Endothelial cell of umbilical vein (primary cell): ENCODE measurements around the gene SSRP1. TPM values are rescaled to one million over a fixed set of nuclear protein-coding genes. Genes with fewer than 3 reads are reported as not detected.

ENCODE experiments used
- BruUV-seq: library from RNA; stranded (reverse); fragments of 400-500 nt; replicated peaks from 2 replicates; lab custom pipeline; 2021; lab: Mats Ljungman, UMichigan
- CTCF ChIA-PET: fragments of 300-600, 350-600 bp; sonication (Branson Sonifier 250); formaldehyde crosslinking; loops from one replicate; lab custom pipeline; 2021; ENCODE audit warnings: antibody characterized with exemption, inconsistent platforms; lab: Charles Lee
- POLR2A ChIA-PET: fragments of 300-600, 350-600 bp; sonication (Branson Sonifier 250); formaldehyde crosslinking; loops from one replicate; lab custom pipeline; 2021; ENCODE audit warnings: antibody characterized with exemption, inconsistent platforms; lab: Charles Lee
- DNase-seq: peaks from one replicate; pipeline ENCODE4 v3.0.0-alpha.2; 2011; ENCODE audit warnings: low read depth, low spot score
- FAIRE-seq: peaks from 2 replicates; lab custom pipeline; 2011; peaks lifted over from hg19 to GRCh38; lab: Jason Lieb, UNC
- H2AFZ ChIP-seq: 2 replicates; pipeline ENCODE4 v1.6.0; 2012; ENCODE audit warnings: low read depth, low read length, control low read depth, inconsistent platforms
- H3K27ac ChIP-seq: 2 replicates; pipeline ENCODE4 v1.5.1; 2011; ENCODE audit warnings: low read depth, mild to moderate bottlenecking, control low read depth, low read length, moderate library complexity; ENCODE audit not compliant: insufficient read depth
- H3K27me3 ChIP-seq, 2 experiments: 2 replicates each; pipeline versions ENCODE4 v1.6.0 to v1.6.1; 2011; ENCODE audit warnings: low read length in 2 of 2, mixed read lengths in 1 of 2; ENCODE audit not compliant: control insufficient read depth in 2 of 2, insufficient read depth in 2 of 2
- H3K36me3 ChIP-seq, 2 experiments: 2 replicates in 1 of 2; 3 replicates in 1 of 2; pipeline ENCODE4 v1.5.1; 2011; ENCODE audit warnings: low read length in 2 of 2, mild to moderate bottlenecking in 1 of 2, moderate library complexity in 1 of 2; ENCODE audit not compliant: control insufficient read depth in 2 of 2, insufficient read depth in 2 of 2; ENCODE audit errors: extremely low read depth in 1 of 2
- H3K4me1 ChIP-seq: 3 replicates; pipeline ENCODE4 v1.5.1; 2011; ENCODE audit warnings: mild to moderate bottlenecking, low read length; ENCODE audit not compliant: control insufficient read depth, insufficient read depth; ENCODE audit errors: extremely low read depth
- H3K4me2 ChIP-seq: 2 replicates; pipeline ENCODE4 v1.6.1; 2011; ENCODE audit warnings: low read length, control low read depth, mixed read lengths; ENCODE audit not compliant: insufficient read depth
- H3K4me3 ChIP-seq, 3 experiments: fragments of 200-600 bp in 1 of 3; sonication (generic), shearing (Covaris generic) in 1 of 3; replicated peaks in 1 of 3; 2 replicates each; pipeline ENCODE4 v1.5.1; 2011 to 2016; ENCODE audit warnings: control low read depth in 3 of 3, low read length in 3 of 3, mild to moderate bottlenecking in 2 of 3, inconsistent platforms in 1 of 3, low read depth in 1 of 3, moderate library complexity in 1 of 3; ENCODE audit not compliant: insufficient read depth in 1 of 3
- H3K79me2 ChIP-seq: 2 replicates; pipeline ENCODE4 v1.6.0; 2012; ENCODE audit warnings: low read length, inconsistent platforms; ENCODE audit not compliant: control insufficient read depth, insufficient read depth
- H3K9ac ChIP-seq: replicated peaks from 2 replicates; pipeline ENCODE3; 2011; ENCODE audit warnings: low read length, control low read depth; ENCODE audit not compliant: insufficient read depth; ENCODE audit errors: extremely low read depth
- H3K9me1 ChIP-seq: replicated peaks from 3 replicates; pipeline ENCODE4 v1.6.0; 2011; ENCODE audit warnings: mild to moderate bottlenecking, low read length; ENCODE audit not compliant: control insufficient read depth, insufficient read depth; ENCODE audit errors: extremely low read depth
- H3K9me3 ChIP-seq: replicated peaks from 2 replicates; pipeline ENCODE4 v1.5.1; 2012; ENCODE audit warnings: low read length, inconsistent platforms; ENCODE audit not compliant: control insufficient read depth, insufficient read depth
- H4K20me1 ChIP-seq: replicated peaks from 2 replicates; pipeline ENCODE3; 2011; ENCODE audit warnings: mild to moderate bottlenecking, low read length; ENCODE audit not compliant: control insufficient read depth, insufficient read depth; ENCODE audit errors: extremely low read depth
- EZH2 ChIP-seq: IDR thresholded peaks from 2 replicates; pipeline ENCODE4 v1.6.1; 2012; ENCODE audit warnings: borderline replicate concordance, low read depth, mild to moderate bottlenecking, moderate library complexity, low read length, inconsistent platforms; ENCODE audit not compliant: severe bottlenecking
- FOS ChIP-seq: IDR thresholded peaks from 2 replicates; pipeline ENCODE4 v1.6.1; 2011; ENCODE audit warnings: mild to moderate bottlenecking, low read length, moderate library complexity, borderline replicate concordance; ENCODE audit not compliant: insufficient read depth
- GATA2 ChIP-seq: IDR thresholded peaks from 2 replicates; pipeline ENCODE4 v1.7.0; 2011; ENCODE audit warnings: low read depth, mild to moderate bottlenecking, moderate library complexity, mixed read lengths, low read length; ENCODE audit not compliant: insufficient read length, insufficient read depth
- JUN ChIP-seq: IDR thresholded peaks from 2 replicates; pipeline ENCODE4 v1.6.1; 2011; ENCODE audit warnings: borderline replicate concordance, low read depth; ENCODE audit not compliant: insufficient read length, insufficient read depth
- MYC ChIP-seq: IDR thresholded peaks from one replicate; pipeline ENCODE4 v1.6.1; 2011; ENCODE audit warnings: mild to moderate bottlenecking, low read depth, low read length
- POLR2A ChIP-seq: IDR thresholded peaks from 2 replicates; pipeline ENCODE4 v1.6.1; 2012; ENCODE audit warnings: low read depth, mild to moderate bottlenecking, control low read depth, low read length
- POLR2AphosphoS5 ChIP-seq: IDR thresholded peaks from 2 replicates; pipeline ENCODE4 v1.6.1; 2012; ENCODE audit warnings: low read depth, mild to moderate bottlenecking, control low read depth, low read length, moderate library complexity; ENCODE audit not compliant: insufficient read depth
- dilution Hi-C: fragments of 300-500 bp; cut with MboI; formaldehyde crosslinking; loops from one replicate; pipeline ENCODE4 v1.15.0; 2019; ENCODE audit warnings: low sequenced_read_pairs; ENCODE audit not compliant: extremely low pct_ligation_motif_present
- intact Hi-C: fragments of 100-400 bp; cut with micrococcal nuclease; formaldehyde crosslinking; loops from one replicate; pipeline ENCODE4 v1.10.0; 2022
- polyA plus RNA-seq, 4 experiments: library from polyadenylated mRNA; depleted of rRNA in 3 of 4; stranded (reverse) in 3 of 4; unstranded in 1 of 4; fragments of >200 nt; gene quantifications; 2 replicates each; pipeline versions ENCODE4 v1.2.1 to v1.2.3, GENCODE V29; 2011 to 2012; ENCODE audit warnings: missing spikeins in 1 of 4
- total RNA-seq: library from RNA; stranded (reverse); gene quantifications from 2 replicates; pipeline ENCODE4 v1.2.3, GENCODE V29; 2021
- TF ChIP-seq, protein P1 (sequence below), 2 donors: IDR thresholded peaks; 1 replicate in 1 of 2; 2 replicates in 1 of 2; pipeline ENCODE4 v1.5.1; 2011; ENCODE audit warnings: low read length in 2 of 2, mild to moderate bottlenecking in 2 of 2, moderate library complexity in 2 of 2, control low read depth in 1 of 2, inconsistent platforms in 1 of 2, low read depth in 1 of 2; ENCODE audit not compliant: insufficient read depth in 1 of 2; ENCODE audit errors: extremely low read depth in 1 of 2
- TF ChIP-seq, protein P2 (sequence below): IDR thresholded peaks from 2 replicates; pipeline ENCODE4 v1.6.1; 2011; ENCODE audit not compliant: insufficient read depth, insufficient read length

The SSRP1 gene
- total and polyA plus RNA-seq, 2 donors (not counting 3 experiments of a cell fraction or from before 2014, with no cell fraction given), result 130 to 146 TPM

DNA sequence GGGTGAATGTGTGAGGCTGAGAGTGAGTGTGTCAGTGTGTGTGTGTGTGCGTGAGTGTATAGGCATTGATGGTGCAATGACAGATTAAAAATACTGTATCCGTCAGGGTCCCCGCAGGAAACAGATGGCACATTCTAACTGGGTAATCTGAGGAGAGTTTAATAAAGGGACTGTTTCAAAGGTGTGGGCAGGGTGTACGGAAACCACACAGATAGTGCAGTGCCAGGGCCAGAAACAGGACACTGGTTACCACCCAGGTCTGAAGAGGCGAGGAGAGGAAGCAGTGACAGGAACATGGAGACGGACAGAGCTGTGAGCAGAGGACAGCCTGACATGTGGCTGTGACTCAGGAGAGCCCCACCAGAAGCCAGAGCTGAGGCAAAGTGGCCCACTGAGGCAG, 19.0 kb upstream of the SSRP1 start:
- Histone ChIP-seq H4K20me1 (no peaks in the 10 kb centered on the region), H3K4me1 (no peaks in the 10 kb centered on the region), H3K9ac (no peak overlapping the region), H3K36me3 (no peaks in the 10 kb centered on the region), H3K9me1 (no peaks in the 10 kb centered on the region), H3K27ac (no peak overlapping the region), H3K4me3 (no peak overlapping the region), H3K4me2 (no peak overlapping the region), H2AFZ (no peak overlapping the region), H3K79me2 (no peaks in the 10 kb centered on the region), H3K9me3 (no peaks in the 10 kb centered on the region), H3K27me3 (peaks cover 0 to 3% of the 10 kb centered on the region in 2 experiments)
- CTCF ChIA-PET, result no interaction called here
- TF ChIP-seq FOS, result no peak
- TF ChIP-seq POLR2A, result no peak
- TF ChIP-seq, protein P1, sequence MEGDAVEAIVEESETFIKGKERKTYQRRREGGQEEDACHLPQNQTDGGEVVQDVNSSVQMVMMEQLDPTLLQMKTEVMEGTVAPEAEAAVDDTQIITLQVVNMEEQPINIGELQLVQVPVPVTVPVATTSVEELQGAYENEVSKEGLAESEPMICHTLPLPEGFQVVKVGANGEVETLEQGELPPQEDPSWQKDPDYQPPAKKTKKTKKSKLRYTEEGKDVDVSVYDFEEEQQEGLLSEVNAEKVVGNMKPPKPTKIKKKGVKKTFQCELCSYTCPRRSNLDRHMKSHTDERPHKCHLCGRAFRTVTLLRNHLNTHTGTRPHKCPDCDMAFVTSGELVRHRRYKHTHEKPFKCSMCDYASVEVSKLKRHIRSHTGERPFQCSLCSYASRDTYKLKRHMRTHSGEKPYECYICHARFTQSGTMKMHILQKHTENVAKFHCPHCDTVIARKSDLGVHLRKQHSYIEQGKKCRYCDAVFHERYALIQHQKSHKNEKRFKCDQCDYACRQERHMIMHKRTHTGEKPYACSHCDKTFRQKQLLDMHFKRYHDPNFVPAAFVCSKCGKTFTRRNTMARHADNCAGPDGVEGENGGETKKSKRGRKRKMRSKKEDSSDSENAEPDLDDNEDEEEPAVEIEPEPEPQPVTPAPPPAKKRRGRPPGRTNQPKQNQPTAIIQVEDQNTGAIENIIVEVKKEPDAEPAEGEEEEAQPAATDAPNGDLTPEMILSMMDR (IDR thresholded peaks at IDR 0.05; ENCODE audit: extremely low read depth in 1 of 2, insufficient read depth in 1 of 2, low read depth in 1 of 2, low read length in 2 of 2), result no peak
- no peak for TF ChIP-seq EZH2
- TF ChIP-seq MYC, result no peak
- TF ChIP-seq JUN, result no peak
- no peak for TF ChIP-seq POLR2AphosphoS5
- TF ChIP-seq, protein P2, sequence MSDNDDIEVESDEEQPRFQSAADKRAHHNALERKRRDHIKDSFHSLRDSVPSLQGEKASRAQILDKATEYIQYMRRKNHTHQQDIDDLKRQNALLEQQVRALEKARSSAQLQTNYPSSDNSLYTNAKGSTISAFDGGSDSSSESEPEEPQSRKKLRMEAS, result no peak
- no peak for TF ChIP-seq GATA2
- FAIRE-seq (no peak), DNase-seq (no peak)
- POLR2A ChIA-PET, result no interaction called here
- dilution Hi-C loops (no loop called here), intact Hi-C loops (no loop called here)
- no TSS peak for BruUV-seq
